ENCODE results near the gene FGF1.

The FGF1 gene

GRCh38 chr5:142642427-142642826 is 43.5 kb downstream of the FGF1 start:
- DNase-seq (ENCODE audit: low read depth): no peak

DNA sequence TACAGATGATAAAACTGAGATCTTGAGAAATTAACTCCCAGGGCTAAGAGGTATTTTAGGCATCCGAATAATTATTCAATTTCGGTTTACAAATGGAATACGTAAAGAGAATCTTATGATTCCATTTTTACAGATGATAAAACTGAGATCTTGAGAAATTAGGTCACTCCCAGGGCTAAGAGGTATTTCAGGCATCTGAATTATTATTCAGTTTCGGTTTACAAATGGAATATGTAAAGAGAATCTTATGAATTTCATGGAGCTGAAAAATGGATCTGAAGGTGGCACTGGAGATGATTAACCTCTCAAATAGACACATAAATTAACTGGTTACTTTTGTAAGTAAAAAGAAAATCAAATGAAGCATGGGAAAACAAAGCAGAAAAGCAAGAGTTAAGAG is 44.2 kb downstream of the FGF1 start:
- DNase-seq (ENCODE audit: low read depth): no peak

GRCh38 chr5:142640316-142641005 is 45.4 kb downstream of the FGF1 start:
- DNase-seq (ENCODE audit: low read depth): no peak

DNA sequence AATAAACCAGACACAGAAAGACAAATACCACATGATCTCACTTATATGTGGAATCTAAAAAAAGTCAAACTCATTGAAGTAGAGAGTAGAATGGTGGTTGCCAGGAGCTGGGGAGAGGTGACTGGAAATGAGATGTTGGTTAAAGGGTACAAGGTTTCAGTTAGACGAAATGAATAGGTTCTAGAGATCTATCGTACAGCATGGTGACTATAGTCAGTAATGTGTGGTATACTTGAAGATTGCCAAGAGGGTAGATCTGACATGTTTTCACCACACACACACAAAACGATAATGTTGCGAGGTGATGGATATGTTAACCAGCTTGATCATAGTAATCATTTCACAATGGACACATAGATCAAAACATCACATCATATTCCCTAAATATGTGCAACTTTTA is 46.4 kb downstream of the FGF1 start:
- no peak for DNase-seq (ENCODE audit: low read depth)

GRCh38 chr5:142637871-142638270 is 48.0 kb downstream of the FGF1 start:
- DNase-seq (ENCODE audit: low read depth): no peak

DNA sequence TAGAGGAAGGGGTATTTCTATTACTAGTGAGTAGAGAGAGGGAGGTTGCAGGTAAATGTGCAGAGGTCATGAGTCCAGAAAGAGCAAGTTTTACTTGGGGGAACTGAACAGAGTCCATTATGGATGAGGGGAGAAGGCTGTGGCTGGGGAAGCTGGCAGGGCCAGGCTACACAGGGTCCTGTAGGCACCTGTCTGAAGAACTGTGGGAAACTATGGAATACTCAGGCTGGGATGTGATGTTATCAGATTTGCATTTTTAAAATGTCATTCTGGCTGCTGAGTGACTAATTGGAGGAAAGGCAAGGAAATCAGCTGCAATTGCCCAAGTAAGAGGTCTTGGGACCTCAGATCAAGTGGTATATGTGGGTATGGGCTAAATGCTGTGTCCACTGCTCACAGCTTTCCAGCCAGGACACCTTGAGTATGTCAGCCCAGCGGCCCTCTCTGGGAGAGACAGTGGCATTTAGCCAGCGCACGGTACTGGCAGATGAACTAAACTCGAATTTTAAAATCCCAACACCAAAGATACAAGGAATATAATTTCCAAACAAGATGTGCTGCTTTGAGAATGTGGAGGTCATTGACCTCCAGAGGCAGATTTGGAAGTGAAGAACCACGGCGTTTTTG is 49.1 kb downstream of the FGF1 start:
- DNase-seq (ENCODE audit: low read depth): no peak

DNA sequence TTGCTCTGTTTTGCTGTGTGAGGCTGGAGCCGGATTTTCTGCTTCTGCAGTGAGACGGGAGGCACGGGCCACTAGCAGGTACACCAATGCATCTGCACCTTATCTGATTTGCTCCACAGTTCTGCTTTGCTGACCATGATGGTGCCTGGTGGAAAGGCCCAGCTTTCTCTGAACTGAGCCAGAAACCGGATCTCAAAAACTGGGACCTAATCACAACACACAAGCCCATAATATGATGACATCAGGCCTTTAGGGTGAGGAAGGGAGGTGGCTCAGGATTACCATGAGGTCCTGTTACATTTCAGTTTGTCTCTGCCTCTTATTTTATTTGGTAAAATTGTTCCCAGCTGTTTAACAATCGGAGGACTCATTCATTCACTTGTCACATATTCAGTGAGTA is 49.8 kb downstream of the FGF1 start:
- DNase-seq (ENCODE audit: low read depth): no peak

- no peak for DNase-seq (ENCODE audit: low read depth)
These were observed 51.5 kb downstream of the FGF1 start for GRCh38 chr5:142634216-142635011.

DNA sequence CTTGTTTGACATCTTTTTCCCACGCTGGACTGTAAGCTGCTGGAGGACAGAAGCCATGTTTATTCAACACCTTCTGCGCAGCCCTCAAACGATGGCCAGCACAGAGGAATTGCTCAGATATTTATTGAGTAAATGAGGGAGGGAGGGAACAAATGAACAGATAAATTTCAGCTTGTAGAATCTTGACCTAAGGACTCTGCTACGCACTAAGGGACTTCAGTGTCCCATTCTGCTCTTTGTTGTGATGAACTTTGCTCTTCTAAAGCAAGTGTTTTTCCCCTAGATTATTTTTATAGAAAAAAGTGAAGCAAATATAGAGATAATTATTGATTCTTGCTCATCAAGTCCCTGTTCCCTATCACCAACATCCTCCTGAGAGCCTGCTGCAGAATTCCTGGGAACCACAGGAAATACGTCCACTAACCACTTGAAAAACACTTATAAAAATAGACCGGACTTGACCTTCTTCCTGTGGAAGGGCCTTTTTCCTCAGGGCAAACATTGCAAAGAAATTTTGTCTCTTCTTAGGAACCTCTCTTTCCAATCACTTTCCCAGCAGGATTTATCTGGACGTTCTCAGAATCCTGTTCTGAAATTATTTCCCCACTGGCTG is 54.9 kb downstream of the FGF1 start:
- no peak for DNase-seq (ENCODE audit: low read depth)

DNA sequence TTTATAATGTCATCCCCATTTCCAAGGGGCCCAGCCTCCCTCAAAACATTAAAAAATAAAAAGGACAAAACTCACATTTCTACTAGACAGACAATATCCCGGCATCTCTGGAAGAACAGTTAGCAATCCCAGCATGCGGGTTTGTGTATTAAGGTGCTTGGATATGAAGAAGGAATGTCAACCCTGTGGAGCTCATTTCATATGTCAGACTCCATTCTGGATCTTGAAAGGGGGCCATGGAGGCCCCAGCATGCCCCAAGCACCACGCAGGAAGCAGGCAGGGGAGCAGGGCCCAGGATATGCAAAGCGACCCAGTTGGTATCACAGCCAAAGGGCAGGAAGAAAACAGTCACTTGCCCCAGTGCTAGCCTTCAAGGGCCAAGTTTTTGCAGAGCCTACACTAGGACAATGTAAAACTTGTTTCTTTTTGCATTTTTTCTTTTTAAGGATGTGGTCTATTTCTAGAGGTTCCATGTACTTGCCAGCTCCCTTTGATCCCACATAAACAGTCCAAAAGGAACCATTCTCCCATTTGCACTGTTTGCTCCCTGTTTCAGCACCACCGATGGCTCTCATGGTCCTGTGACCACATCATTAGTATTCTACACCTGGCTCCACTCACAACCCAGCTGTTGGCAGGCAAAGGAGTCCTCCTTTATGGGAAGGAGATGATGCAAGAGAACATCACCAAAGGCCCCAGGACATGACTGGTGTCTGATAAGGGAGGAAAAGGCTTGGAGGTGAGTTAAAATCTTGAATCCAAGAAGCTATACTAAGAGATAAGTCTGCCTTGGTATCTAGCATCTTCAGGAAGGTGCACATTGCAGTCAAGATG is 58.3 kb downstream of the FGF1 start:
- no peak for DNase-seq (ENCODE audit: low read depth)

- DNase-seq (ENCODE audit: low read depth): no peak
These were observed 59.1 kb downstream of the FGF1 start for GRCh38 chr5:142626786-142627185.

DNA sequence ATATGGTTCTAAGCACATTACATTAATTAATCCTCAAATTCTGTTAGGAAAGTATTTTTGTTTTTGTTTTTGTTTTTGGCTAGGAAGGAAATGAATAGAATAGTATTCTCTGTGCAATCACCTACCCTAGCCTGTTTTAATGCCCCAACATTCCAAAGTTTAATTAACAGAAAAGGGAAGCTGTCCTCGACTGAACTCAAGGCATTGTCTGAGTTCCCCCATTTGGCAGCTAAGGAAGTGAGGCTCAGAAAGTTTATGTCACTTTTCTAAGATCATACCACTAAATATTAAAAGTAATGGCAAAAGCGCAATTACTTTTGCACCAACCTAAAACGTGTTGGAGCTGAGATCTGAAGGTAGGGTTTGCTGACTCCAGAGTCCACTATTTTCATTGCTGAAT is 59.8 kb downstream of the FGF1 start:
- DNase-seq (ENCODE audit: low read depth): no peak

- DNase-seq (ENCODE audit: low read depth): no peak
These were observed 64.7 kb downstream of the FGF1 start for GRCh38 chr5:142621227-142621626.

DNA sequence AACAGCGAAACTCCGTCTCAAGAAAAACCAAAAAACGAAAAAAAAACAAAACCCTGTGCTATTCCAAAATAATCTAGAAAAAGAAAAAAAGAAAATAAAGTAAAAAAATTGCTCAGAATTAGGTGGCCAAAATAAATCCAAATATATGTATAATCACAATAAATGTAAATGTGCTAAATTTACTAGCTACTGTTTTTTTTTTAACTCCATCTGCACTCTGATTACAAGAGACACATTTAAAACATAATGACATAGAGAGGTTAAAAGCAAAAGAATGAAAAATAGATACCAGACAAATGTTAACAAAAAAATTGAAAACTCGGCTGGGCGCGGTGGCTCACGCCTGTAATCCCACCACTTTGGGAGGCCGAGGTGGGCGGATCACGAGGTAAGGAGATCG is 66.1 kb downstream of the FGF1 start:
- DNase-seq (ENCODE audit: low read depth): no peak

DNA sequence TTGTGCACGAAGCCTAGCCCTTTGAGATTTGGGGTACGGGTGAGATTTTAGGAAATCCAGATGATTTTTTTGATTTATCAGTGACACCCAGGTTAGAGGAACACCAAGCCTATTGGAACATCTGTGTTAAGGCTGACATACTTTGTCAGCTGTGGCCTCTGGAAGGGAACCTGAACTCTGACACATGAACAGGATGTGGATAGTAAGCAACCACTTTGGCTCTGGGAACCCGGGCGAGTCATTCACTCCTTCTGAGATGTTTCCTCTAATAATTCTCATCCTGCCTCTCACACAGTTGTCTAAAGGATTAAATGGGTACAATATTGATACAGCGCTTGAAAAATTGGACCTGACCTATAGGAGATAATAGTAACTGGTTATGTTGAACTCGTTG is 67.8 kb downstream of the FGF1 start:
- no peak for DNase-seq (ENCODE audit: low read depth)

- no peak for DNase-seq (ENCODE audit: low read depth)
These were observed 68.3 kb downstream of the FGF1 start for GRCh38 chr5:142617416-142618129.

- no peak for DNase-seq (ENCODE audit: low read depth)
These were observed 69.9 kb downstream of the FGF1 start for GRCh38 chr5:142615948-142616347.

DNA sequence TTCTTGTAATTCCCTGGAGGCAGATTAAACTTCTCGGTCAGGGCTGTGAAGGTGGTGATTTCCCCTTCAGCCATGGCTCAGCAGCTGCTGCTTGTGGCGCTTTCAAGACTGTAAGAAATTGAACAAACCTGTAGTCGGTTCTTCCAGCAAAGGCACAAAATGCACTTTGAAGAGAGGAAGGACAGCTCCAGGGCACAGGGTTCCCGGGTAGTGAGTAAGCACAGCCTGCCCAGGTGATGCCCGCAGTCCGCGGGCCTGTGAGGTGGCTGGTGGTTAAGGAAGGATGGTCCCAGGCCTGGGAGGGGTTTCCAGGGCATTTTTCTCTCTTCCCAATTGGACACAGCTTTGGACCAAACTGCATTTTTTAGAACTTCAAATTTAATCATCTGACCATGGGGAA is 71.8 kb downstream of the FGF1 start:
- no peak for DNase-seq (ENCODE audit: low read depth)

DNA sequence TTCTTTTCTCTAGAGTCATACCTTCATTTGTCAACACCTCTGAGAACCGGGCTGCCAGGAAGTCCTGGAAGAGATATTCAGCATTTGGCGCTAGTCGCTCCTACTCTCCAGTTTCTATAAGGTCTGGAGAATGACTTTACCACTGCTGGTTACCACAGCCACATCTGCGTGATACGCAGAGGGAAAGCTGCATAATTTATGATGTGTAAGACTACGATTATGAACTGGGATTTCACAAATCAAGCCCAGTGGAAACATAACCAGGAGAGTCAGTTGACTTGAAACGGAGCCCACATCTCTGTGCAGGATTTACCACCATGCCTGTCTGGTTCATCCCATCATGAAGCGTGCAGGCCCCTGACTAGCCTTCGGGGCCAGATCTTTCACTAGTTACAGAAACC is 72.6 kb downstream of the FGF1 start:
- no peak for DNase-seq (ENCODE audit: low read depth)

GRCh38 chr5:142612494-142613270 is 73.2 kb downstream of the FGF1 start:
- DNase-seq (ENCODE audit: low read depth): no peak

DNA sequence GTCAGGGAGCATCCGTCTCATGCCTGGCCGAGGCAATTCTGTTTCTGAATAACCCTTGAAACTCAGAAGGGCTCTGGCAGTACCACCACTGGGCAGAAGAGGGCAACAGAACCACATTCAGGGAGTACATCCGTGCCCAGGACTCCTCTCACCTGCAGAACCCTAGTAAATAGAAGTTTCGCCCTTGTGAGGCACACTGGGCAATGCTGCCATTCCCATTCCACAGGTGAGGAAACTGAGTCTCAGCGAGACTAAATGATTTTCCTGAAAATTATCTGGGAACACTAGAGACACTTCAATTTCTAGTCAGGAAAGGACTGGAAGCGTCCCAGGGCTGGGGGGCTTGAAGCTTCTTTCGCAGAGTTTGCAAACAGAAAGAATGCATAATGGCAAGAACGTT is 74.7 kb downstream of the FGF1 start:
- peak; percentile 41 for DNase-seq (ENCODE audit: low read depth)
